ENCODE data around the gene RBM24. TPM values are rescaled to one million over a fixed set of nuclear protein-coding genes. Genes with fewer than 3 reads are reported as not detected.

RBM24 gene
- total RNA-seq, 2 donors from 2014 or later = 2.8 to 4.9 TPM

- DNase-seq = no peak
- no peak overlapping the region for H3K4me3 ChIP-seq
- H3K4me1 ChIP-seq = no peaks in the 10 kb centered on the region
- H3K36me3 ChIP-seq = no peaks in the 10 kb centered on the region
- no peak for TF ChIP-seq CTCF (IDR thresholded peaks at IDR 0.05)
- no peak overlapping the region for H3K27ac ChIP-seq
- no peaks in the 10 kb centered on the region for H3K27me3 ChIP-seq
- intact Hi-C loops (cut with DNase I) = no loop called here
- H3K9ac ChIP-seq (ENCODE audit: low read depth in 2 of 2, low read length in 2 of 2) = no peak overlapping the region
- H3K9me3 ChIP-seq = no peaks in the 10 kb centered on the region
These were observed 39.1 kb upstream of the RBM24 start for GRCh38 chr6:17242087-17242486.

- no peak overlapping the region for H3K4me3 ChIP-seq
- no peak overlapping the region for H3K27ac ChIP-seq
- H3K4me1 ChIP-seq = no peaks in the 10 kb centered on the region
- no peaks in the 10 kb centered on the region for H3K9me3 ChIP-seq
- no peak for DNase-seq
- intact Hi-C loops (cut with DNase I) = no loop called here
- no peak for TF ChIP-seq CTCF (IDR thresholded peaks at IDR 0.05)
- H3K36me3 ChIP-seq = no peaks in the 10 kb centered on the region
- H3K9ac ChIP-seq (ENCODE audit: low read depth in 2 of 2, low read length in 2 of 2) = no peak overlapping the region
- no peaks in the 10 kb centered on the region for H3K27me3 ChIP-seq
These were observed 30.9 kb upstream of the RBM24 start for GRCh38 chr6:17250237-17250636.

GRCh38 chr6:17251953-17252352 is 29.2 kb upstream of the RBM24 start:
- no peaks in the 10 kb centered on the region for H3K4me1 ChIP-seq
- TF ChIP-seq CTCF (IDR thresholded peaks at IDR 0.05) = no peak
- H3K9ac ChIP-seq (ENCODE audit: low read depth in 2 of 2, low read length in 2 of 2) = no peak overlapping the region
- H3K4me3 ChIP-seq = no peak overlapping the region
- no peaks in the 10 kb centered on the region for H3K27me3 ChIP-seq
- H3K27ac ChIP-seq = no peak overlapping the region
- no peaks in the 10 kb centered on the region for H3K36me3 ChIP-seq
- no peaks in the 10 kb centered on the region for H3K9me3 ChIP-seq
- DNase-seq = no peak
- intact Hi-C loops (cut with DNase I) = no loop called here

- no peaks in the 10 kb centered on the region for H3K9me3 ChIP-seq
- no peaks in the 10 kb centered on the region for H3K27me3 ChIP-seq
- H3K36me3 ChIP-seq = no peaks in the 10 kb centered on the region
- no peak for TF ChIP-seq CTCF (IDR thresholded peaks at IDR 0.05)
- no peak overlapping the region for H3K9ac ChIP-seq (ENCODE audit: low read depth in 2 of 2, low read length in 2 of 2)
- intact Hi-C loops (cut with DNase I) = no loop called here
- no peak for DNase-seq
- no peak overlapping the region for H3K4me3 ChIP-seq
- no peak overlapping the region for H3K27ac ChIP-seq
- no peaks in the 10 kb centered on the region for H3K4me1 ChIP-seq
These were observed 22.4 kb upstream of the RBM24 start for GRCh38 chr6:17258749-17259148.

- no peak overlapping the region for H3K4me3 ChIP-seq
- H3K9ac ChIP-seq (ENCODE audit: low read depth in 2 of 2, low read length in 2 of 2) = no peak overlapping the region
- DNase-seq = no peak
- no peak for TF ChIP-seq CTCF (IDR thresholded peaks at IDR 0.05)
- no peaks in the 10 kb centered on the region for H3K9me3 ChIP-seq
- H3K36me3 ChIP-seq = no peaks in the 10 kb centered on the region
- H3K27ac ChIP-seq = no peak overlapping the region
- no peaks in the 10 kb centered on the region for H3K4me1 ChIP-seq
- intact Hi-C loops (cut with DNase I) = no loop called here
- no peaks in the 10 kb centered on the region for H3K27me3 ChIP-seq
These were observed 15.6 kb upstream of the RBM24 start for GRCh38 chr6:17265570-17265969.

GRCh38 chr6:17267566-17267965 is 13.6 kb upstream of the RBM24 start:
- TF ChIP-seq CTCF (IDR thresholded peaks at IDR 0.05) = no peak
- no peaks in the 10 kb centered on the region for H3K9me3 ChIP-seq
- no peaks in the 10 kb centered on the region for H3K36me3 ChIP-seq
- intact Hi-C loops (cut with DNase I) = no loop called here
- no peaks in the 10 kb centered on the region for H3K27me3 ChIP-seq
- H3K4me1 ChIP-seq = no peaks in the 10 kb centered on the region
- H3K4me3 ChIP-seq = no peak overlapping the region
- H3K9ac ChIP-seq (ENCODE audit: low read depth in 2 of 2, low read length in 2 of 2) = no peak overlapping the region
- no peak for DNase-seq
- H3K27ac ChIP-seq = no peak overlapping the region

All from colonic mucosa (tissue), 4 donors.